Measurements from ENCODE around the gene UQCC3.
"Not testable (repeated sequence)": the region's sequence is repeated elsewhere in the genome, so short reads cannot be mapped to it uniquely, and the experiment has no call there.

Gene UQCC3

DNA sequence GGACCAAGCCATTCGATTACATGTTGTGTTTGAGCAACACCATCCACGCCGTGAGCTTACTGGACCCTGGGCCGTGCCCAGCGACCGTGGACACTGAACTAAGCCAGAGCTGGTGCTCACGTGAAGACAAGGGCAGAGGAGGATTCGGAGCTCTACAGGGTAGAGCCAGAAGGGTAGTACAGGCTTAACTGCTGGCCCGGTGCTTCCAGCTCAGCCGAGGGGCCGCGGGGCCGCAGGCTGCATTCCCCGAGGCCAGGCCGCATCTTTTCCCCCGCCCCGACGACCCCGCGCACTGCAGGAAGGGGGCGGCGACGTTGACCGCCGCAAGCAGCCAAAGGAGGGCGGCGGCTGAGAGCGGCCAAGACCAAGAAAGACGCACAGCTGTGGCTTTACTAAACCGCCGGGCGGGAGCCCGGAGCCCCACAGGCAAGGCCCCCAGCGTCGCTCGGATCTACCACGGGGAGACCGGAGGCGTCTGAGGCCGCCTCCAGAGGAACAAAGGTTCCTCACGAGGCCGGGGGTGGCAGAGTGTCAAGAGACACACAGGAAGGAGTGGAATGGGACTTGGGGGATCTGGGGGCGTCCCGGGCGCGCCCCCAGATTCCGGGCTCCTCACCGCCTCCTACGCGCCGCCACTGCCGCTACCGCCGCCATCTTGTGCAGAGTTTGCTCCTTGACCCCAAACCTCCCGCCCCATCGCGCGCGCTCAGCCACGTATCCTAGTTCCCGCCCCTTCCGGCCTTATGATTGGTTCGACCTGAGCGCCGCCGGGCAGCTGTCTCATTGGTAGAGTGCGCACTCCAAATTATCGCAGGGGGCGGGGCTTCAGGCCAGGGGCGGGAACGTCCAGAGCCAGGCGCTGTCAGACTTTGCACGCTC lies 25.3 kb upstream of the UQCC3 start, which contains the start of gene GANAB:
TSS of gene GANAB (minus strand) at position 668 of the 879 bp plus-strand sequence. CDS start at position 654, 14 bp downstream.
- DNase-seq (ENCODE audit: extremely low read depth, low read depth): peak; percentile 92

DNA sequence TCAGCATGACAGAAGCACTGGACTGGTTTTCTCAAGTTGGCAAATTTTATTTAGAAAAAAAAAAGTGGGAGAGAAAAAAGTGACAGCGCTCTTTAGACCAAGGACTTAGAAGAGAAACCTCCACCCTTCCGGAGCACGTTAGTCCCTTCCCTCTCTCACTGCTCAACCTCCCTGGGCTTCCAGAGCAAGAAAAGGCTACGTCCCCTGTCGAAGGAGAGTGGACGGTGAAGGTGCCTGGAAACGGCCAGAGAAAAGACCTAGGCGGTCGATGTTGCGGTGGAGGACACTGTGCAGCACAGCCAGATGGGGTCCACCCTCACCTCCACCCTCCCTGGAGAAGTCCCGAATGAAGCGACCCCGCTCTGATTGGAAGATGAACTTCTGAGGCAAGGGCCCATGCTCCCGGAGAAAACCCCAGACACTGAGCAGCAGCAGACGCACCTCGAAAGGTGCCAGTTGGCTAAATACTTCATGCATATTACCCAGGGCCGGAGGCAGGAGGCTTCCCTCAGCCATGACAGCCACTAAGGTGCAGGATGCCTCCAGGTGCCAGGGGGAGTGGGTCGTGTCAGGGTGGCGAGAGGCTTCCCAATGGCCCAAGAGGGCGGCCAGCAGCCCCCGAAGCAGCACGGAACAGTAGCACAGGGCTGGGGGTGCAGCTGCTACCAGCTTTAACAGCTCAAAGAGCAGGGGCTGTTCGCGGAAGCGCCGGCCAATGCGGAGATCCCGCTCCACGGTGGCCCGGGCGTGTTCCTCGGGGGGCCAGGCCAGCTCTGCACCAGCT lies 24.5 kb upstream of the UQCC3 start:
- no peak for DNase-seq (ENCODE audit: extremely low read depth, low read depth)
- TF ChIP-seq, protein P1, sequence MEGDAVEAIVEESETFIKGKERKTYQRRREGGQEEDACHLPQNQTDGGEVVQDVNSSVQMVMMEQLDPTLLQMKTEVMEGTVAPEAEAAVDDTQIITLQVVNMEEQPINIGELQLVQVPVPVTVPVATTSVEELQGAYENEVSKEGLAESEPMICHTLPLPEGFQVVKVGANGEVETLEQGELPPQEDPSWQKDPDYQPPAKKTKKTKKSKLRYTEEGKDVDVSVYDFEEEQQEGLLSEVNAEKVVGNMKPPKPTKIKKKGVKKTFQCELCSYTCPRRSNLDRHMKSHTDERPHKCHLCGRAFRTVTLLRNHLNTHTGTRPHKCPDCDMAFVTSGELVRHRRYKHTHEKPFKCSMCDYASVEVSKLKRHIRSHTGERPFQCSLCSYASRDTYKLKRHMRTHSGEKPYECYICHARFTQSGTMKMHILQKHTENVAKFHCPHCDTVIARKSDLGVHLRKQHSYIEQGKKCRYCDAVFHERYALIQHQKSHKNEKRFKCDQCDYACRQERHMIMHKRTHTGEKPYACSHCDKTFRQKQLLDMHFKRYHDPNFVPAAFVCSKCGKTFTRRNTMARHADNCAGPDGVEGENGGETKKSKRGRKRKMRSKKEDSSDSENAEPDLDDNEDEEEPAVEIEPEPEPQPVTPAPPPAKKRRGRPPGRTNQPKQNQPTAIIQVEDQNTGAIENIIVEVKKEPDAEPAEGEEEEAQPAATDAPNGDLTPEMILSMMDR (IDR thresholded peaks at IDR 0.05; ENCODE audit: low read depth, low read length): no peak

More for the DNA sequence above, 25.3 kb upstream of the UQCC3 start, which contains the start of gene GANAB:
- TF ChIP-seq, protein P1 (IDR thresholded peaks at IDR 0.05; ENCODE audit: low read depth, low read length): no peak

DNA sequence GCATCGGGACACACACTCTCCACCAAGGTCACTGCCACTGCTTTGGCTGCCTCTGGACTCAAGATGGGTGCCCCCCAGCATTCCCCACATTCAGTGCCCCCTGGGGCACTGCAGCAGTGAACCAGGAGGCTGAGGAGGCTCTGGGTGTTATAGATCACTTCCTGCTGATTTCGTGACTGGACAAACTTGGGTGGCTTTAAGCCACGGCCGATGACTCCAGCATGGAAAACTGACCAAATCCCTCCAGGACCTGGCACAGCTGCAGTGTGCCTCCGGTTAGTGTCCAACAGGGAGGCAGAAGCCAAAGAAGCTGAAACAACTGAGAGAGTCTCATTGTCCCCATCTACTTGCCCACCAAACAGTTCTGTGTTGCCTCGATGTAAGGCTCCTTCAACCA lies 23.9 kb upstream of the UQCC3 start:
- no peak for DNase-seq (ENCODE audit: extremely low read depth, low read depth)
- TF ChIP-seq, protein P1 (IDR thresholded peaks at IDR 0.05; ENCODE audit: low read depth, low read length): no peak

DNA sequence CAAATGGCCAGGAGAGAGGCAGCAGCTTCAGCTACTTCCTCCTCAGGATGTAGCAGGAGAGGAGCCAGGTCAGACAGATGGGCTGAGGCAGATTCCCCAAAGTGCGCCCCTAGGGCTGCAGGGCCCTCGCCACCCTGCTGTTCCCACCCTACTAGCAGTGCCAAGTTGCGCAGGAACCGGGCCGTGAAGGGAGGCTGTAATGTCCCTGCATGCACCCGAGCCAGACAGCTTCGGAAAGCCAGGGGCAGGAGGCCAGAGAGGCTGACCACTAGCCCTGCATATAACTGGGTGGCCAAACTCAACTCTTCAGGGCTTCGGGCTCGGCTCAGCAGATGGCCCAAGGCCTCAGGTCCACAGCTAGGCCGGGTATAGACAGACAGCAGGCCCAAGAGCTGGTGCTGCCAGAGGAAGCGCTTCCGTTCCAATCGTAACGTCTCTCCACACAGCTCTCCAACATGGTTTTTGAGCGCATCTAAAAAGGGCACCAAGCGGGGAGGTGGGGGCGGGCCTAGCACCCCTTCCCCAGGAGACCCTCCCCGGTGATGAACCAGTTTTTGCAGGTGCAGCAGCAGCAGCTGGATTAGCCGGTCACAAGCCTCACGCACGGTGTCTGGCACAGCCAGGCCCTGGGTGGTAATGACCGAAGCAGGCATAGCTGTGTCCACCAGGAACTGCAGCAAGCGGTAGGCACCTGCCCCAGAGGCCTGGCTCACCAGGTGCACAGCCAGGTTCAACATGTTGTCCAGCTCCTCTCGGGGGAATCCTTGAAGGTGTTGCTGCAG lies 23.1 kb upstream of the UQCC3 start:
- TF ChIP-seq, protein P1 (IDR thresholded peaks at IDR 0.05; ENCODE audit: low read depth, low read length): no peak
- no peak for DNase-seq (ENCODE audit: extremely low read depth, low read depth)

DNA sequence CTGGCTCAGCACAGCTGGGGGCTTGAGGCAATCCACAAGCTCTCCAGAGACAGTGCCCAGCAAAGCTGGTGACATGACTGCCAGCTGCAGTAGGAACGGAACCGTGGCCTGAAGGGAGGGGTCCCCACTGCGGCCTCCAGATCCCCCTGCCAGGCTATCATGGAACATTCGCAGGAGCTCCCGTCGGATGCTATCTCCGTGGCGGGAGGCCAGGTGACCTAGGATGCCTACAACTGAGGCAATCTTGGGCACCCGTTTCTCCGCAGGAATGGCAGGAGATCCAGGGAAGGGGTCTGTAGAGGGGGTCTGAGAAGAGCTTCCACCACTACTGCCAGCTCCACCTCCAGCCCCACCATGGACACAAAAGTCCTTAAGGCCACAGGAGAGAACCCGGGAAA lies 22.5 kb upstream of the UQCC3 start:
- TF ChIP-seq, protein P1 (IDR thresholded peaks at IDR 0.05; ENCODE audit: low read depth, low read length): no peak
- no peak for DNase-seq (ENCODE audit: extremely low read depth, low read depth)

DNA sequence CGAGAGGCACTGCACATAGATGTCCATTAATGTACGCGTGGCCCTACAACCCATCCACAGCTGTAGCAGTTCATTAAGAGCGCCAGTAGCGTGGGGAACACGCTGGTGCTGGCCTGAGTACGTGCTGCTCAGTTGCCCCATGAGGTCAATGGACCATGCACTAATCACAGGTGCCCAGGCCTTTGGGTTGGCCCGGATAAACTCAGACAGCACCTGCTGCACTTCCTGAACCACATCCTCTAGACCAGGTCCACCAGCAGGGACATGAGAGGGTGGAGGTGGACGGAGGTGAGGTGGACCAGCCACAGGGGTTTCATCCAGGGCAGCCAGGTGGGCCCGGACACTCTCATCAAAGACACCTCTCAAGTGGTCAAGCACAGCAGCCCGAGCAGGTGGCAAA lies 22.0 kb upstream of the UQCC3 start:
- DNase-seq (ENCODE audit: extremely low read depth, low read depth): no peak
- TF ChIP-seq, protein P1 (IDR thresholded peaks at IDR 0.05; ENCODE audit: low read depth, low read length): no peak

DNA sequence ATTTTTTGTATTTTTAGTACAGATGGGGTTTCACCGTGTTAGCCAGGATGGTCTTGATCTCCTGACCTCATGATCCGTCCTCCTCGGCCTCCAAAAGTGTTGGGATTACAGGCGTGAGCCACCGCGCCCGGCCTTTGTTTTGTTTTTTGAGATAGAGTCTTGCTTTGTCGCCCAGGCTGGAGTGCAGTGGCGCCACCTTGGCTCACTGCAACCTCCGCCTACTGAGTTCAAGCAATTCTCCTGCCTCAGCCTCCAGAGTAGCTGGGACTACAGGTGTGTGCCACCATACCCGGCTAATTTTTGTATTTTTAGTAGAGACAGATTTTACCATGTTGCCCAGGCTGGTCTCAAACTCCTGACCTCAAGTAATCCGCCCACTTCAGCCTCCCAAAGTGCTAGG lies 21.2 kb upstream of the UQCC3 start:
- not testable (repeated sequence) for DNase-seq (ENCODE audit: extremely low read depth, low read depth)
